DMS 273 (cell line): ENCODE results near the gene SYNRG.
"Not testable (repeated sequence)": the region's sequence is repeated elsewhere in the genome, so short reads cannot be mapped to it uniquely, and the experiment has no call there.

ENCODE experiments used
- DNase-seq: peaks from one replicate; lab custom pipeline; 2025; ENCODE audit not compliant: unreplicated experiment; lab: John Stamatoyannopoulos, UW

SYNRG gene

GRCh38 chr17:37541880-37542660 is 67.1 kb downstream of the SYNRG start:
- DNase-seq: no peak

- no peak for DNase-seq
Measured at GRCh38 chr17:37538981-37539659, 70.1 kb downstream of the SYNRG start.

DNA sequence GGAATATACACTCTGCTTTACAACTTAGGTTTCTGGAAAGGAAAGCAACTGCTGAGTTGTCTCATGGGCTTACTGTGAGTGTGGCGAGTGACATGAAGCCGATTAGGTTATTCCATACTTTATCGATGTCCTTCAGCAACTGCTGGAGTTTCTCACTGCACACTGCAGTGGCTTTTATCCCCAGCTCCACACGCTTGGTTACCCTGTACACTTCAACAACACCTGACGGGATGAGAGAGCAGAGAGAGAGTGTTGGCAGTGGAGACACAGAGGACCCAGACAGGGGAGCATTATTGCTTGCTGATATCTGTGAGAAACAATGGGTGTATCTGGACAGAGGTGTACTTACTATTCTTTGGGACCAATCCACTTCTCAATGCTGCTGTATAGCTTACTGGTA is 73.3 kb downstream of the SYNRG start:
- no peak for DNase-seq

GRCh38 chr17:37532756-37533155 is 76.5 kb downstream of the SYNRG start:
- no peak for DNase-seq

DNA sequence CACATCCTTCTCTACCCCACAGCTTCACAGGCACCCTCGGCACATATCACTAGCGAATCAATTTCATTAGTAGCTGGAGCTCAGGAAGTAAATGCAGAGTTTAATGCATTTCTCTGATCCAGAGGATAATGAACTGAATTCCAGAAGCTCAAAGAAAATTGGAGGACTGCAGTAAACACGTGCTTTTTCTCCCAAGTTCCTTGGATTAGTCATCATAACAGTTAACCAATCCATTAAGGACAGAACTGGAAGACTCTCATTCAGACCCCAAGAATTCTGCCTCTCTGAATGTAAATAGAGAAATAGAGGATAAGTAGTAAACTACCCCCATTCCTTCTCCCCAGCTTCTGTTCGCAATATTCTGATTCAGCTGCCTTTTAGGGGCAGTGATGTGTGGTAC is 78.8 kb downstream of the SYNRG start:
- no peak for DNase-seq

DNA sequence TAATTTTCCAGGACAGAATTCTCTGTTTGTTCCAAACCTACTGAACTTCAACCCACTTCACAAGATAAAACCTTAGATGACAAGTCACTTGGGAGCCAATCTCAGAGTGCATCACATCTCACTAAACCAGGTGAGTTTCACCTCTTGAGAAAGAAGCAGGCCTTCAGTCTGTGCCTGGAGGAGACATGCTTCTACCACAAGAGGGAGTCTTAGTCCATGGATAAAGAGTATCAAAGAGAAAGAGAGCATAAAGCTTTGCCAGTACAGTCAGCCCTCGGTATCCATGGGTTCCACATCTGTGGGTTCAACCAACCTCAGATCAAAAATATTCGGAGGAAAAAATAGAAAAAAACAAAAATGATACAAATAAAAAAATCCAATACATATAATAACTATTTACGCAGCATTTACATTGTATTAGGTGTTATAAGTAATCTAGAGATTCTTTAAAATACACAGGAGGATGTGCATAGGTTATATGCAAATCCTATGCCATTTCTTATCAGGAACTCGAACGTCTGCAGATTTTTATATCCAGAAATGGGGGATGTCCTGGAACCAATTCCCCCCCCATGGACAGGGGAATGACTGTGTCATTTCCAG is 81.9 kb downstream of the SYNRG start:
- peak; percentile 73 for DNase-seq

DNA sequence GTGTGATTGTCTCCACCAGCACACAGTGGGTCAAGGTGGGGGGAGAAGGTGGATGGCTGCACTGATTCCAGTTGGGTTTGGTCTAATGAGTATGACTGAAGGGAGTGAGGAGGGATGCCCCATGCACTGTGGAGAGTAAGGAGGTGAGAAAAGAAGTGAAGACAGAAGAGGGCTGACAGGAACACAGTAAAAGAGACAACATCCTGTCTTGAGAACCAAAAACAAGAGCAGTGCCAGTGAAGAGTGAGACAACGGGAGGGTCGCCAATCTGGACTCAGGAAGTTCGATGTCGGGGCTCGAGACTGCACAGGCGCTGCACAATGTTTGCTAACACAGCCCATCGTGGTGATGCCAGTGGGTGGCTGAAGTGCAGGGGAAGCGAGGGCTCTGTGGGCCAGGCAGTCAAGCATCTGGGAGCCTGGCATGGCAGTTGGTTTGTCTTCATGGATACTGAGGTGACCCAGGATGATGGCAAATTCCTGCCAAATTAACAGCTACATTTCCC is 85.5 kb downstream of the SYNRG start:
- DNase-seq: no peak

- DNase-seq: no peak
Measured at GRCh38 chr17:37521821-37522220, 87.4 kb downstream of the SYNRG start.

DNA sequence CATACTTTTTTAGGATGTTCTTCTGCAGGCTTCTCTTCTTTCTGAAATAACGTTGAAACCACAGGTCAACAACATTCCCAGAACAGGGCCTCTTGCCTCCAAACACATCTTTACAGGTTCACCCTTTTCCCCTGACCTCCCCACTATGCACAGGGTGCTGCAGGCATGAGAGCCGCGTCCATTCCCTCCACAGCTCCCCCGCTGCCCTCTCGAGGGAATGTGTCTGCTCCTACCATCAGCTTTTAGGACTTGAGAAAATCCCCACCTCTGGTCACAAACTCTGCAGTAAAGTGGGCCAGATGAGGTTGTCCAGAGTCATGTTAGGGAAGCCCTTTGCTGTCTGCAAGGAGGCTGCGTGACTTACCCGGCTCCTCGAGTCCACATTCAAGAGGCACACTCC is 89.0 kb downstream of the SYNRG start:
- DNase-seq: no peak

DNA sequence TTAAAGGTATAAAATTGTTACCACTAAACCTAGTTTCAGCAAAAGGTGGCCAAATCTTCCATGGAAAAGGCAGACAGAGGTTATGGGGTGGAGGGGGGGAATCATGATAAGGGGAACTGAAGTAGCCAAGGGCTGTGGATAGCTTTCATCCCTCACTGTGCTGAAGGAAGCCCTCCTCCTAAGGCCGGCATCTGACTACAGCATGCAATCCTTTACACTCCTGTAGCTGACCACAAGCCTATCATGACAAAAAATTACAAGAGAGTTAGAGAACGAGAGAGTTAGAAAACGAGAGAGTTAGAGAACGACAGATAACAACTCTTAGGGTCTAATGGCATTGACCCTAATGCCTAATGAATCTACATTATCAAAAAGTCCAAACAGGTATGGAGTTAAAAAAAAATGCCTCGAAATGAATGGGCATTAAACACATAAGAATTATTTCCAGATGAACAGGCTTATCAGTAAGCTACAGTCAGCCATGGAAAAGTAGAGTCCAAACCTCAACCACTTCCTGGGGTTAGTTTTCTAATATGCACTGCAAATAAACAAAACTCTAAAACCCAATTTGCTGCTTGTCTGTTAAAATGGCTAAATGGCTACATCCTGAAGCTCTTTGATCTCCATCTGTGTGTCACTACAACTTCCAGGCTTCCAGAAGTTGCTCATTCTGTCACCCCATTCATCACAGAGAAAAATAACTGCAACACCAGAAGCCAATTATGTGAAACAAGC is 89.8 kb downstream of the SYNRG start:
- DNase-seq: no peak

DNA sequence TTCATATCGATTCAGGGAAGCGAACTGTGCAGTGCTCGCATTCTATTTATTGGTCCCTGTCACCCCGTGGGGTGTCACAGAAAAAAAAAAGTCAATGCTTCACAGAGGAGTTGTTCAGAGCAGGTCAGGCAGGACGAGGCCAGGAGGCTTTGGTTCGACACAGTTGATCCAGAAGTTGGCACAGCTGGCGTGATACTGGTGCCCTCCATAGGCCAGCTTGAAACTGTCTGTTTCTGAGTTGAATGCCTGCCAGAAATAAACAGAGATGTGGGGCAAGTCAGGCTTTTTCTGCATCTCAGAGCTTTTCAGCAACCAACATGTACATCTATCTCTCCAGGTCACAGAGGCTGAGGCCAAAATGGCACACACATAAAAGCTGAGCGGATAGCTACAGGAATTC is 90.4 kb downstream of the SYNRG start:
- peak; percentile 68 for DNase-seq

GRCh38 chr17:37517881-37518280 is 91.3 kb downstream of the SYNRG start:
- no peak for DNase-seq

DNA sequence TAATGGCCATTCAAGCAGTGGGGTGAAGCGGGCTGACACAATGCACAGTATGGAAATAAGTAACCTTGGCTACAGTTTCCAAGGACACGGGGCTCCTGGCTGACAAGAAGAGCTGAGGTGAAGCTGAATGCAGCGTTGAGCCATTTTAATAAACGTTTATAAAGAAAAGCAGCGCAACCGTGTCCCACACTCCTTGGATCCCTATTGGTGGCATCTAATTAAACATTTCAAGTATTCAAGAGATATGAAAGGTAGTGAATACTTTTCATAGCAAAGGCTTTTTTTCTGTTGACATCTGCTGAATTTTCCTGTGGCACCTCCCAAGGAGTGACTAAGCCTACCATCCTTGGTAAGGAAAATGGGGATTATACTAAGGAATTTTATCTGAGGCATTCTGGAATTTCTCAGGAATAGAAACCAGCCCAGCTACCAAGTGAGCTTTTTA is 93.1 kb downstream of the SYNRG start:
- DNase-seq: peak; percentile 62

DNA sequence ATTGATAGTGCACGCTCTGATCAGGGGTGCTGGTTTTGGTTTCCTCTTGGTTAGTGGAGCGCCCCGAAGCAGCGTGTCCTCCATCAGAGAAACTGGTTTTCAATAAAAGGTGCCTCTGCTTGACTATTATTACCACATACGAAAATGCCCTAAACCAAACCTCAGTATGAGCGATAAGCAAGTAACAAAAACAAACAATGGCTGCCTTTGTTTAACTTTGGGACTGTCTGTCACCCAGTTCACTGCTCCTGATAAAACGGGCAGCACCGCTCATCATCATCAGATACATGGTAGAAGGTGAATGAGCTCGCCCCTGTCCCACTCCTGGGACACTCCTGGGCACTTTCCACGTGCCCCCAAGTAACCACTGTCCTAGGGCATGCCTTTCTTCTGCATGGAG is 95.5 kb downstream of the SYNRG start:
- peak; percentile 13 for DNase-seq

DNA sequence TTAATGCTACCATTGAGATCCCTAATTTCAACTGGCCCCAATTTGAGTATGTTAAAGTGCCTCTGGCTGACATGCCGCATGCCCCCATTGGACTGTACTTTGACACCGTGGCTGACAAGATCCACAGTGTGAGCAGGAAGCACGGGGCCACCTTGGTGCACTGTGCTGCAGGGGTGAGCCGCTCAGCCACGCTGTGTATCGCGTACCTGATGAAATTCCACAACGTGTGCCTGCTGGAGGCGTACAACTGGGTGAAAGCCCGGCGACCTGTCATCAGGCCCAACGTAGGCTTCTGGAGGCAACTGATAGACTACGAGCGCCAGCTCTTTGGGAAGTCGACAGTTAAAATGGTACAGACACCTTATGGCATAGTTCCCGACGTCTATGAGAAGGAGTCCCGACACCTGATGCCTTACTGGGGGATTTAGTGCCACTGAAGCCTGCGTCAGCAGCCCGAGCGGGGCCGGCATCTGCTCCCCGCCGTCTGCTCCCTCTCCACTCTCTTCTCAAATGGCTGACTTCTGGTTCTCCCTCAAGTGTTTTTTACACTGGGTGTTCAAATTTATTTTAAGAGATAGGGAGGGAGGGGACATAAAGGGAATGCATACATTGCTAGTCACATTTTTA is 96.7 kb downstream of the SYNRG start:
- DNase-seq: peak; percentile 96

DNA sequence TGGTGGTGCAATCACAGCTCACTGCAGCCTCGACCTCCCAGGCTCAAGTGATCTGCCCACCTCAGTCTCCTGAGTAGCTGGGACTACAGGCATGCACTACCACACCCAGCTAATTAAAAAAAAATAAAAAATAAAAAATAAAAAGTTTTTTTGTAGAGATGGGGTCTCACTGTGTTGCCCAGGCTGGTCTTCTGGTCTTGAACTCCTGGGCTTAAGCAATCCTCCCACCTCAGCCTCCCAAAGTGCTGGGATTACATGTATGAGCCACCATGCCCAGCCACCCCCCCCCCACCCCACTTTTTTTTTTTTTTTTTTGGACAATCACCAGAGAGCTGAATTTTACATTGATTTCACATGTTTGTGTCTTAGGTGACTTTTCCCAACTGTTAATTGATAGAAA is 97.6 kb downstream of the SYNRG start:
- DNase-seq: not testable (repeated sequence)

DNA sequence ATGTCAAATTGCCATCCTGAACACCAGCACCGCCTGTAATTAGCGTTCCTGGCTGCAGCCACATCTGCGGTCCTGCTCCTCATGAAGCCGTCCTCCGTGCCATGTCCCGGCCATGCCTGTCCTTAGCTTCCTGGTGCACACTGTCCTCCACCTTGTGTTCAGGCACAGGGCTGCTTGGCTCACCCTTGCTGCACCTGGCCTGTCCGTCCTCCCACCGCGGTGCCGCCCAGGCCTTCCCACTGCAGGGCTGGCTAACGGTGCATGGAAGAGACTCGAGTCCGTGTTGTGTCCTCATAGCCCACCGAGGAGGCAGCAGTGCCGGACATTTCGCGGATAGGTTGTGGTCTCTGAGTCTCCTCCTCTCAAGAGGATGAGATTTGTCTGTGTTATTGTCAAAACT is 99.2 kb downstream of the SYNRG start:
- no peak for DNase-seq

DNA sequence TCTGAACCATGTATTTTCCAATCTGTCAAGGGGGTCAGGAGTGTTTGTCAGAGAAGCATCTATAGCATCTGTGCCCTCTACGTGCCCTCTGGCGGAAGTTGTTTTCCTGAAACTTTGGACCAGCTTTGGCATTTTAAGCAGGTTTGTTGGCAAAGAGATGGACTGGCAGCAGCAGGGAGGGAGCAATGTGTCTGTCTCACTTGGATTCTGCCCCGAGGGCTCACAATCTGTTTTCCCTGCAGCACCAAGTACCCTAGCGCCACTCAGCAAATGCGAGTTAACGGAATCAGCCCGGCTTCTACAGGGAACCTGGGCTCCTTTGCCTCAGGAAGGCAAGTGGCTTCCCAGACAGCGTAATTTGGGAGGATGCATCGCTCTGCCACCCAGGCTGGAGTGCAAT is 102.1 kb downstream of the SYNRG start:
- peak; percentile 88 for DNase-seq

GRCh38 chr17:37506678-37507077 is 102.5 kb downstream of the SYNRG start:
- peak; percentile 91 for DNase-seq

GRCh38 chr17:37505333-37505732 is 103.9 kb downstream of the SYNRG start:
- DNase-seq: no peak

GRCh38 chr17:37503148-37503547 is 106.1 kb downstream of the SYNRG start:
- DNase-seq: no peak
